Measurements from ENCODE around the gene PPHLN1.

DNA sequence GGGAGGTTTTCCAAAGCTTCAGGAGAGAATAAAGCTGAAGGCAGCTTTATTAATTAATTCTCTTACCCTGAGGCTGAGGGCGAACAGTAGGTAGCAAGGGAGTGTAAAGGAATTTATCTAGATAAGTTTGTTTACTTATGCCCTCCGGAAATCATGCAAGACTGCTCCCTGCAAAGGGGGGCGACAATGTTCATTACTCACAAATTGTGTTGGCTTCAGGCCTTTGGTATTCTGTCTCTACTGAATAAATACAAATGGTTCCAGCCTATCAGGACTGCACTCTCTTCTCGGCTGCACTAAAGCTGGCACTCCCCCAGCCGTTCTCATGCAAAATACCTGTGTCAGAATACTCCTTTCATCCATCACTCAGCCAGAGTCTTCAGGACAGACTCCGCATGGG is 120.8 kb downstream of the PPHLN1 start:
- TF ChIP-seq CTCF (IDR thresholded peaks at IDR 0.05): no peak
- no peak for TF ChIP-seq EZH2 (IDR thresholded peaks at IDR 0.05; ENCODE audit: borderline replicate concordance, insufficient read depth, low read depth, low read length, poor library complexity, severe bottlenecking)

Measured in B cell (primary cell).